ENCODE results near the gene BMPER.

BMPER gene

GRCh38 chr7:33918438-33919143, 13.3 kb downstream of the BMPER start:
- no peaks in the 10 kb centered on the region for H3K27me3 ChIP-seq (ENCODE audit: insufficient read depth, low read depth, severe bottlenecking)
- H3K9me3 ChIP-seq (ENCODE audit: severe bottlenecking): no peaks in the 10 kb centered on the region
- H3K36me3 ChIP-seq: no peaks in the 10 kb centered on the region
- no peak overlapping the region for H3K4me3 ChIP-seq (ENCODE audit: low read depth, low read length)
- TF ChIP-seq CTCF (IDR thresholded peaks at IDR 0.05; ENCODE audit: low read depth, low read length): no peak
- no peak for DNase-seq
- H3K27ac ChIP-seq: no peak overlapping the region

- no peak for DNase-seq
- no peaks in the 10 kb centered on the region for H3K9me3 ChIP-seq (ENCODE audit: severe bottlenecking)
- H3K4me3 ChIP-seq (ENCODE audit: low read depth, low read length): no peak overlapping the region
- no peaks in the 10 kb centered on the region for H3K36me3 ChIP-seq
- H3K27me3 ChIP-seq (ENCODE audit: insufficient read depth, low read depth, severe bottlenecking): no peaks in the 10 kb centered on the region
- TF ChIP-seq CTCF (IDR thresholded peaks at IDR 0.05; ENCODE audit: low read depth, low read length): no peak
- H3K27ac ChIP-seq: no peak overlapping the region
These were observed 14.1 kb downstream of the BMPER start for GRCh38 chr7:33919449-33919848.

DNA sequence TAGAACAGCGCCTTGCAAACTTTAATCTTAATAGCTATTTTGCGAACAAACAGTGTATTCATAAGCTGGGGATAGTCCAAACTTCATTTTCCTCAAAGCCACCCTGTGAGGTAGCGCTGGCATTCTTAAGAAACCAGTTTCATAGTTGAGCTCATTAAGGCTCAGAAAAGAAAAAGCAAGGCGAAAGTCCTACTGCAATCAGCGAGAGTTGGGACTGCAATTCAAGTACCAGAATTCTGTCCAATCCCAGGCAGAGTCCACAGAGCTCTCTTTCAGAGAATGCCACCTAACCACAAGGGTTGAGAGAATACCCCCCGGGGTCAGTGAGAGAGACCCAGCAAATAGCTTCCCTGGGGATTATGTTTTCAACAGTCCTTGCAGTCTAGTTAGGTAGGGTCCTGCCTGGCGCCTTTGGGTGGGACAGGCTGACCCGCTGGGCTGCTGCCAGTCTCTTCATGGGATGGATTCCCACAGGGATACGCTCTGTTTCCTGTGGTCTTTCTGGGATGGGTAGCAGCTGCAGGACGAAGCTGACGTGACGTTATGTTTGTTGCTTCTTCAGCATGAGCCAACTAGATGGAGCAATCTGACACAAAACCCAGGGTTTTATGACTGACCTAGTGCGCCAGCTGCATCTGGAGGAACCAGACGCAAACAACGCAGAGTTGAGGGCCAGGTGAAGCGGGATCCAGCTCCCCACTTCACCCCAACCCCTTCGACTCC, 16.0 kb downstream of the BMPER start:
- DNase-seq: no peak
- Histone ChIP-seq H3K27me3 (ENCODE audit: insufficient read depth, low read depth, severe bottlenecking) (no peaks in the 10 kb centered on the region), H3K36me3 (no peaks in the 10 kb centered on the region), H3K9me3 (ENCODE audit: severe bottlenecking) (no peaks in the 10 kb centered on the region), H3K4me3 (ENCODE audit: low read depth, low read length) (no peak overlapping the region), H3K27ac (no peak overlapping the region)
- no peak for TF ChIP-seq CTCF (IDR thresholded peaks at IDR 0.05; ENCODE audit: low read depth, low read length)

DNA sequence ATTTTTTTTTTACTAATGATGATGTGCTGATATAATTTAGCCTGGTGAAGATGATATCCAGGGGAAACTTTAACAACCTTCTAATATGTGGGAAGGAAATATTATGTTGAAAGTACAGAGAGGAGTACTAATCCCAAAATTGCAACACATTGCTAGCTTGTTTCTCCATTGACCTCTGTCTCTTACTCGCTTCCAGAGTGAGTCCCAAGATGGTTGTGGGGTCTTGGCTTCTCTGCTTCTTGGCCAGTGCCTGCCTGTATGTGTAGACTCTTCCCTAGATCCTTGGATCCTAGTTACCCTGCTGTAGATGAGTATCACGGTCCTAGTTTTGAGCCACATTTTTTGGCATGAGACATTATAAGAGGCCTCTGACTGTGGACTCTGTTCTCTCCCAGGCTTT, 17.5 kb downstream of the BMPER start:
- H3K9me3 ChIP-seq (ENCODE audit: severe bottlenecking): no peaks in the 10 kb centered on the region
- no peak overlapping the region for H3K27ac ChIP-seq
- no peak overlapping the region for H3K4me3 ChIP-seq (ENCODE audit: low read depth, low read length)
- H3K36me3 ChIP-seq: no peaks in the 10 kb centered on the region
- no peaks in the 10 kb centered on the region for H3K27me3 ChIP-seq (ENCODE audit: insufficient read depth, low read depth, severe bottlenecking)
- no peak for DNase-seq
- TF ChIP-seq CTCF (IDR thresholded peaks at IDR 0.05; ENCODE audit: low read depth, low read length): no peak

DNA sequence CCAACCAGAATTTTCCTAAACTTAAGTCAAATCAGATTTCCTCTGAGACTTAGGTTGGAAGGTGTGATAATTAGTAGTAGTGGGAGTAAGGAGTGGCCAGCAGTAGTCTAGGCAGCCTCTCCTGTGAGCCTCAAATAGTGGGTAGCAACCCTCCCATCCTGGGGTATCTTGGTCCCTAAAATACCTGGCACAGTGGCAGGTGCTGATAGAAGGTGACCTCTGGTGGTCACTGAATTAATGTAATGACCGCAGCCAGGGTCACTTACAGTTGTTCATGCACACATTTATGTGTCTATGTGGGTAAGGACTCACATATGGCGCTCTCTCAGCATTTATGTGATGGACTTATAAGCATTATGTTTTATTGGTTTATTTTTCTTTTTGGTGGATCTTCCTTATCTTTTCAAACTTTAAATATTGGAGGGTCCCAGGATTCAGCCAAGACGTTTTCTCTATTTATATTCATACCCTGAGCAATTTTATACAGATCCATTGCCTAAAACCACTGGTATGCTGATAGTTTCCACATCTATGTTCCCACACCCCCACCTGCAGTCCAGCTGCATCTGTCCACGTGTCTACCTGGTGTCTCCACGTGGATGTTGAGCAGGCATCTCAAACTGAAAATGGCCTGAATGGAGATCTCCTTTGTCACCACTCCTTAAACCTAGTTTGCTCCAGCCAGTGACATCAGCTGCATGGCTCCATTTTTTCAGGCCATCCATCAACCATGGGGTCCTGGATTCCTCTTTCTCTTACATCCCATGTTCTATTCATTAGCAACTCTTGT, 18.3 kb downstream of the BMPER start:
- no peaks in the 10 kb centered on the region for H3K27me3 ChIP-seq (ENCODE audit: insufficient read depth, low read depth, severe bottlenecking)
- no peaks in the 10 kb centered on the region for H3K36me3 ChIP-seq
- no peak for DNase-seq
- H3K4me3 ChIP-seq (ENCODE audit: low read depth, low read length): no peak overlapping the region
- no peak for TF ChIP-seq CTCF (IDR thresholded peaks at IDR 0.05; ENCODE audit: low read depth, low read length)
- H3K9me3 ChIP-seq (ENCODE audit: severe bottlenecking): no peaks in the 10 kb centered on the region
- no peak overlapping the region for H3K27ac ChIP-seq
